K562 (cell line): ENCODE results near the gene UIMC1. TPM values are rescaled to one million over a fixed set of nuclear protein-coding genes. Genes with fewer than 3 reads are reported as not detected.

ENCODE experiments used
- ATAC-seq: fragments of 200-7000 bp; cut with Tn5 transposase; 3 replicates; pipeline ENCODE4 v1.9.1; 2020; ENCODE audit warnings: moderate library complexity
- BruUV-seq: library from RNA; stranded (reverse); fragments of 400-500 nt; replicated peaks from 2 replicates; lab custom pipeline; 2021; lab: Mats Ljungman, UMichigan
- CTCF ChIA-PET: fragments of 300-600 bp; formaldehyde crosslinking; extraction: SDS; loops from one replicate; lab custom pipeline; 2021; ENCODE audit warnings: low intra/inter-chr PET ratio; lab: Yijun Ruan, JAX
- POLR2A ChIA-PET: fragments of 300-600, 350-650 bp; sonication (Branson Sonifier 250); formaldehyde crosslinking; extraction: SDS; loops from one replicate; lab custom pipeline; 2021; ENCODE audit warnings: antibody characterized with exemption, inconsistent platforms; lab: Yijun Ruan, JAX
- DNase-seq, 4 experiments: peaks; one replicate each; pipeline versions ENCODE4 v3.0.0 to v3.0.0-alpha.2; 2011 to 2018; ENCODE audit warnings: low spot score in 3 of 4, mixed read lengths in 3 of 4; ENCODE audit errors: extremely low read depth in 1 of 4
- FAIRE-seq: peaks from 2 replicates; lab custom pipeline; 2011; peaks lifted over from hg19 to GRCh38; lab: Jason Lieb, UNC
- H2AFZ ChIP-seq: 2 replicates; pipeline ENCODE4 v1.6.0; 2011; ENCODE audit warnings: low read depth, low read length, control low read depth, inconsistent platforms
- H3K27ac ChIP-seq: fragments of 200-600 bp; 3 replicates; pipeline ENCODE4 v1.8.0; 2011; ENCODE audit warnings: low read depth, mild to moderate bottlenecking, control low read depth, inconsistent platforms, low read length, moderate library complexity, mixed read lengths; ENCODE audit errors: extremely low read depth
- H3K27me3 ChIP-seq, 2 experiments: fragments of 300-600 bp in 1 of 2; 2 replicates in 1 of 2; 3 replicates in 1 of 2; pipeline versions ENCODE4 v1.6.0 to v1.8.0; 2011; ENCODE audit warnings: inconsistent platforms in 2 of 2, low read length in 2 of 2, mild to moderate bottlenecking in 1 of 2, mixed read lengths in 1 of 2, moderate library complexity in 1 of 2; ENCODE audit not compliant: control insufficient read depth in 2 of 2, insufficient read depth in 2 of 2
- H3K36me3 ChIP-seq: fragments of 300-600 bp; 3 replicates; pipeline ENCODE4 v1.8.0; 2011; ENCODE audit warnings: mild to moderate bottlenecking, low read length, inconsistent platforms; ENCODE audit not compliant: control insufficient read depth, insufficient read depth
- H3K4me1 ChIP-seq, 2 experiments: fragments of 200-600 bp in 1 of 2; replicated peaks in 1 of 2; 2 replicates in 1 of 2; 3 replicates in 1 of 2; pipeline versions ENCODE4 v1.5.1 to v1.8.0; 2011; ENCODE audit warnings: inconsistent platforms in 2 of 2, low read length in 2 of 2, mild to moderate bottlenecking in 1 of 2, mixed read lengths in 1 of 2, moderate library complexity in 1 of 2; ENCODE audit not compliant: control insufficient read depth in 2 of 2, insufficient read depth in 2 of 2
- H3K4me2 ChIP-seq: 2 replicates; pipeline ENCODE4 v1.6.1; 2011; ENCODE audit warnings: low read length, control low read depth, inconsistent platforms, mixed read lengths; ENCODE audit not compliant: insufficient read depth
- H3K4me3 ChIP-seq: fragments of 200-600 bp; sonication (generic), shearing (Covaris generic); 2 replicates; pipeline ENCODE4 v1.5.1; 2016; ENCODE audit warnings: control low read depth, inconsistent platforms
- H3K79me2 ChIP-seq: fragments of 200-600 bp; 3 replicates; pipeline ENCODE4 v1.8.0; 2011; ENCODE audit warnings: low read length, inconsistent platforms; ENCODE audit not compliant: control insufficient read depth, insufficient read depth
- H3K9ac ChIP-seq, 2 experiments: 2 replicates each; pipeline versions ENCODE4 v1.6.0 to v1.6.1; 2011; ENCODE audit warnings: low read depth in 2 of 2, low read length in 2 of 2, control low read depth in 1 of 2, inconsistent platforms in 1 of 2, mild to moderate bottlenecking in 1 of 2, mixed read lengths in 1 of 2; ENCODE audit not compliant: insufficient read depth in 1 of 2
- H3K9me1 ChIP-seq: one replicate; pipeline ENCODE4 v1.6.0; 2011; ENCODE audit warnings: inconsistent platforms, mild to moderate bottlenecking, low read length, moderate library complexity; ENCODE audit not compliant: control insufficient read depth, insufficient read depth
- H3K9me3 ChIP-seq: replicated peaks from 2 replicates; pipeline ENCODE4 v1.5.1; 2011; ENCODE audit warnings: low read depth, low read length, inconsistent platforms; ENCODE audit not compliant: control insufficient read depth, insufficient read depth
- H4K20me1 ChIP-seq: replicated peaks from 2 replicates; pipeline ENCODE4 v1.6.1; 2011; ENCODE audit warnings: low read length, inconsistent platforms, mixed read lengths; ENCODE audit not compliant: control insufficient read depth, insufficient read depth
- ARID1B ChIP-seq: fragments of 450-650 bp; IDR thresholded peaks from 2 replicates; pipeline ENCODE4 v1.6.1; 2016; ENCODE audit warnings: antibody characterized with exemption, mild to moderate bottlenecking, inconsistent platforms
- CAMTA2 ChIP-seq: fragments of 250-450 bp; sonication (Bioruptor Pico); conservative IDR thresholded peaks from 2 replicates; pipeline ENCODE4 v1.5.1; 2022
- HDAC3 ChIP-seq: fragments of 450-650 bp; IDR thresholded peaks from 2 replicates; pipeline ENCODE4 v1.6.1; 2018; ENCODE audit warnings: borderline replicate concordance, mild to moderate bottlenecking, moderate library complexity; ENCODE audit not compliant: partially characterized antibody
- KLF10 ChIP-seq: fragments of 250-450 bp; sonication (Bioruptor Pico); IDR thresholded peaks from 2 replicates; pipeline ENCODE4 v1.6.1; 2021; ENCODE audit warnings: matching md5 sums
- NR3C1 ChIP-seq: sonication (generic); formaldehyde crosslinking; IDR thresholded peaks from 2 replicates; pipeline ENCODE4 v1.8.1; 2022; ENCODE audit warnings: missing genetic modification reagents
- PURB ChIP-seq: sonication (generic); formaldehyde crosslinking; IDR thresholded peaks from 2 replicates; pipeline ENCODE4 v1.9.0; 2021; ENCODE audit warnings: low read depth, mild to moderate bottlenecking, missing genetic modification reagents
- RBM34 ChIP-seq: fragments of 200-400 bp; formaldehyde crosslinking; IDR thresholded peaks from 2 replicates; pipeline ENCODE4 v1.6.1; 2018; ENCODE audit warnings: low read length, borderline replicate concordance; ENCODE audit not compliant: insufficient read depth
- SMC3 ChIP-seq: conservative IDR thresholded peaks from 2 replicates; pipeline ENCODE4 v1.6.1; 2011; ENCODE audit warnings: low read depth, low read length, improper control_type of control experiment; ENCODE audit not compliant: insufficient read depth
- TAL1 ChIP-seq: fragments of 450-650 bp; IDR thresholded peaks from 2 replicates; pipeline ENCODE4 v1.6.1; 2016; ENCODE audit warnings: mild to moderate bottlenecking
- ZBTB12 ChIP-seq: fragments of 250-450 bp; sonication (Bioruptor Pico); IDR thresholded peaks from 2 replicates; pipeline ENCODE4 v1.4.0; 2020
- ZFP36 ChIP-seq: fragments of 150-350 bp; IDR thresholded peaks from 2 replicates; pipeline ENCODE4 v1.6.1; 2018; ENCODE audit warnings: low read length, low read depth; ENCODE audit not compliant: partially characterized antibody
- ZNF146 ChIP-seq: IDR thresholded peaks from one replicate; pipeline ENCODE4 v1.6.1; 2018; ENCODE audit warnings: missing compliant biosample characterization; ENCODE audit not compliant: unreplicated experiment
- WGBS: fragments of 100-300 bp; shearing (Covaris generic); methylation state at CpG from one replicate; pipeline ENCODE4 v1.1.6; 2016; ENCODE audit warnings: low coverage, mixed read lengths; ENCODE audit not compliant: insufficient coverage; ENCODE audit errors: missing lambda C conversion rate; 5-methylcytosine and 5-hydroxymethylcytosine counted together
- in situ Hi-C: fragments of 300-500 bp; cut with MboI; formaldehyde crosslinking; loops from 4 replicates; pipeline ENCODE4 v1.15.0; 2018; ENCODE audit warnings: inconsistent platforms, mixed read lengths
- intact Hi-C: fragments of 100-400 bp; cut with micrococcal nuclease; formaldehyde crosslinking; loops from 2 replicates; pipeline ENCODE4 v1.14.2; 2022
- polyA plus RNA-seq, 8 experiments: library from polyadenylated mRNA; depleted of rRNA in 4 of 8; stranded (reverse) in 5 of 8; unstranded in 3 of 8; fragments of >200 nt; fragmentation: Nextera tagmentation in 2 of 8; fragmentation: Illumina TruSeq in 1 of 8; extraction: Ambion mirVana in 2 of 8; extraction: Trizol in 1 of 8; gene quantifications; 2 replicates each; pipeline versions ENCODE4 v1.2.1 to v1.2.3, GENCODE V29; 2011 to 2014; ENCODE audit warnings: inconsistent platforms in 1 of 8, missing spikeins in 1 of 8
- total RNA-seq, 7 experiments: library from RNA; depleted of rRNA in 6 of 7; stranded (reverse); fragments of >200 nt in 6 of 7; fragmentation: Illumina TruSeq in 2 of 7; extraction: Trizol in 2 of 7; gene quantifications; 2 replicates each; pipeline versions ENCODE4 v1.2.1 to v1.2.3, GENCODE V29; 2011 to 2021; ENCODE audit warnings: low replicate concordance in 1 of 7
- TF ChIP-seq, protein P1 (sequence below): IDR thresholded peaks from 2 replicates; pipeline ENCODE4 v1.6.1; 2016; ENCODE audit warnings: missing genetic modification characterization, missing compliant biosample characterization

UIMC1 gene
- total and polyA plus RNA-seq, 9 of the 15 experiments (the other 6 are each of a cell fraction or from before 2014, with no cell fraction given) = 14.9 to 51.7 (median 36.8) TPM

DNA sequence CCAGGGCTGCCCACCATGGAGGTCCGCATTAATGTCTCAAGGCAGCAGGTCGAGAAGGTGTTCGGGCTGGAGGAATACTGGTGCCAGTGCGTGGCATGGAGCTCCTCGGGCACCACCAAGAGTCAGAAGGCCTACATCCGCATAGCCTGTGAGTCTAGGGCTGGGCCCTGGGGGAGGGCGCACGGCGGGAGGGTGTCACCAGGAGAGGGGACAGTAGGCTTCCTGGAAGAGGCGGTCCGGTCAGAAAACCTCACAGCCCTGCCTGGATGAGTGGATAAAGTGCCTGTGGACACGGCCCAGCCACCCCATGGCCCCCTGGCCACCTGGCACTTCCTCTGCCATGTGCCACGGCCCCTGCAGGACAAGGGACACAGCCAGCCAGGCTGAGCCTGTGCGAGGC, 138.5 kb downstream of the UIMC1 start:
- no peaks in the 10 kb centered on the region for H3K36me3 ChIP-seq
- no peak overlapping the region for H3K4me2 ChIP-seq
- ATAC-seq (no peak), DNase-seq (no peak), FAIRE-seq (no peak)
- no peak overlapping the region for H3K27ac ChIP-seq
- H3K9ac ChIP-seq = no peak overlapping the region
- WGBS = 3% methylated on average over 9 of the region's 14 CpGs
- POLR2A ChIA-PET = interaction anchor here (0.7 kb wide), 1 partner anchor 152 kb away, joined by 3 read pairs; no protein-coding TSS in a partner anchor
- intact Hi-C loops (no loop called here), in situ Hi-C loops (no loop called here)
- TF ChIP-seq RBM34 = no peak
- TF ChIP-seq ZFP36 = peak; percentile 25
- TF ChIP-seq KLF10 (CRISPR knock-in tag) = no peak
- H3K9me1 ChIP-seq = no peaks in the 10 kb centered on the region
- peaks cover 28% of the 10 kb centered on the region for H4K20me1 ChIP-seq
- no peaks in the 10 kb centered on the region for H3K79me2 ChIP-seq
- no peaks in the 10 kb centered on the region for H3K9me3 ChIP-seq
- no peak overlapping the region for H3K4me3 ChIP-seq
- H3K27me3 ChIP-seq = peaks cover 31 to 64% of the 10 kb centered on the region in 2 experiments
- peaks cover 5 to 48% of the 10 kb centered on the region in 2 experiments; a peak in 4 of 5 replicates for H3K4me1 ChIP-seq
- no peak overlapping the region for H2AFZ ChIP-seq
- BruUV-seq = no TSS peak
- CTCF ChIA-PET = no interaction called here

GRCh38 chr5:176866707-176867310, 139.8 kb downstream of the UIMC1 start:
- FAIRE-seq = no peak
- no peaks in the 10 kb centered on the region for H3K9me3 ChIP-seq
- BruUV-seq = no TSS peak
- peaks cover 33% of the 10 kb centered on the region for H4K20me1 ChIP-seq
- ChIA-PET POLR2A (interaction anchor here (0.6 to 0.7 kb wide), 2 partner anchors 68 to 219 kb away, joined by 3 read pairs; no protein-coding TSS in a partner anchor), CTCF (interaction anchor here (1.4 kb wide), 1 partner anchor 245 kb away, joined by 3 read pairs; no protein-coding TSS in a partner anchor)
- H3K36me3 ChIP-seq = no peaks in the 10 kb centered on the region
- no peak overlapping the region for H2AFZ ChIP-seq
- peaks cover 33 to 77% of the 10 kb centered on the region in 2 experiments for H3K27me3 ChIP-seq
- DNase-seq = peak in 2 of 4 experiments; percentile 42 to 49
- no peak overlapping the region for H3K27ac ChIP-seq
- H3K4me2 ChIP-seq = 0 out of 2 replicates have a peak overlapping the region, but pooled peaks have one; percentile 12
- H3K9ac ChIP-seq = no peak overlapping the region
- 0 out of 3 replicates have a peak, but pooled peaks have one; percentile 10 for ATAC-seq
- H3K79me2 ChIP-seq = no peaks in the 10 kb centered on the region
- H3K4me3 ChIP-seq = no peak overlapping the region
- H3K9me1 ChIP-seq = no peaks in the 10 kb centered on the region
- in situ Hi-C loops (no loop called here), intact Hi-C loops (no loop called here)
- 1% methylated on average over 9 of the region's 16 CpGs for WGBS
- peaks cover 5 to 59% of the 10 kb centered on the region in 2 experiments; a peak in 4 of 5 replicates for H3K4me1 ChIP-seq
- TF ChIP-seq, protein P1, sequence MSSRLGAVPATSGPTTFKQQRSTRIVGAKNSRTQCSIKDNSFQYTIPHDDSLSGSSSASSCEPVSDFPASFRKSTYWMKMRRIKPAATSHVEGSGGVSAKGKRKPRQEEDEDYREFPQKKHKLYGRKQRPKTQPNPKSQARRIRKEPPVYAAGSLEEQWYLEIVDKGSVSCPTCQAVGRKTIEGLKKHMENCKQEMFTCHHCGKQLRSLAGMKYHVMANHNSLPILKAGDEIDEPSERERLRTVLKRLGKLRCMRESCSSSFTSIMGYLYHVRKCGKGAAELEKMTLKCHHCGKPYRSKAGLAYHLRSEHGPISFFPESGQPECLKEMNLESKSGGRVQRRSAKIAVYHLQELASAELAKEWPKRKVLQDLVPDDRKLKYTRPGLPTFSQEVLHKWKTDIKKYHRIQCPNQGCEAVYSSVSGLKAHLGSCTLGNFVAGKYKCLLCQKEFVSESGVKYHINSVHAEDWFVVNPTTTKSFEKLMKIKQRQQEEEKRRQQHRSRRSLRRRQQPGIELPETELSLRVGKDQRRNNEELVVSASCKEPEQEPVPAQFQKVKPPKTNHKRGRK (tag) = no peak
- no peak for TF ChIP-seq ZBTB12 (CRISPR knock-in tag)
- TF ChIP-seq TAL1 = peak; percentile 29
- TF ChIP-seq ZNF146 (CRISPR knock-in tag) = no peak
- TF ChIP-seq NR3C1 (CRISPR knock-in tag) = no peak
- 0 out of 2 replicates have a peak, but pooled peaks have one; percentile 18 for TF ChIP-seq ARID1B
- TF ChIP-seq HDAC3 = no peak
- no peak for TF ChIP-seq CAMTA2 (CRISPR knock-in tag)
- TF ChIP-seq SMC3 = no peak
- no peak for TF ChIP-seq PURB (CRISPR knock-in tag)
